Sigmoid colon (tissue), 4 donors: ENCODE data around the gene BTC.

Experiments used
- CTCF ChIP-seq, 4 experiments: fragments of 450-650 bp in 3 of 4; fragments of 200-600 bp in 1 of 4; IDR thresholded peaks; one replicate each; pipeline ENCODE4 v1.5.1; 2016 to 2019; ENCODE audit warnings: antibody characterized with exemption in 4 of 4, mild to moderate bottlenecking in 3 of 4, moderate library complexity in 2 of 4
- EP300 ChIP-seq, 4 donors: sonication (generic); formaldehyde crosslinking; IDR thresholded peaks; one replicate each; pipeline ENCODE4 v1.6.1; 2017; ENCODE audit warnings: antibody characterized with exemption in 4 of 4
- POLR2AphosphoS5 ChIP-seq, 4 donors: sonication (generic); formaldehyde crosslinking; IDR thresholded peaks; one replicate each; pipeline ENCODE4 v1.6.1; 2017; ENCODE audit warnings: antibody characterized with exemption in 4 of 4

GRCh38 chr4:74755486-74755885 is 38.8 kb downstream of the BTC start:
- TF ChIP-seq CTCF (IDR thresholded peaks at IDR 0.05) (no peak), POLR2AphosphoS5 (IDR thresholded peaks at IDR 0.05) (peak in 1 of 4 donors; percentile 30), EP300 (IDR thresholded peaks at IDR 0.05) (no peak)
